CD4-positive, alpha-beta T cell (primary cell): ENCODE results near the gene ITGAX. TPM values are rescaled to one million over a fixed set of nuclear protein-coding genes. Genes with fewer than 3 reads are reported as not detected.

Experiments
- ATAC-seq: fragments of 200-7000 bp; cut with Tn5 transposase; one replicate; pipeline ENCODE4 v1.10.0; 2022; ENCODE audit warnings: mild to moderate bottlenecking; ENCODE audit not compliant: poor library complexity
- CTCF ChIA-PET: fragments of 350-600 bp; sonication (Branson Sonifier 250); formaldehyde crosslinking; loops from one replicate; lab custom pipeline; 2021; ENCODE audit warnings: antibody characterized with exemption, inconsistent platforms; lab: Charles Lee
- POLR2A ChIA-PET: fragments of 350-600 bp; sonication (Branson Sonifier 250); formaldehyde crosslinking; loops from one replicate; lab custom pipeline; 2021; ENCODE audit warnings: antibody characterized with exemption, inconsistent platforms; lab: Charles Lee
- DNase-seq, 14 experiments: peaks; one replicate each; pipeline ENCODE4 v3.0.0-alpha.2; 2013 to 2020; ENCODE audit warnings: mixed read lengths in 2 of 14
- H3K27ac ChIP-seq, 2 donors: one replicate each; pipeline versions ENCODE4 v1.5.1 to v1.7.0; 2013; ENCODE audit warnings: low read length in 2 of 2, low read depth in 1 of 2, mild to moderate bottlenecking in 1 of 2
- H3K27me3 ChIP-seq, 2 experiments: 1 replicate in 1 of 2; 2 replicates in 1 of 2; pipeline versions ENCODE4 v1.6.1 to v1.7.0; 2013; ENCODE audit warnings: low read length in 2 of 2, control low read depth in 1 of 2, mild to moderate bottlenecking in 1 of 2, moderate library complexity in 1 of 2; ENCODE audit not compliant: insufficient read depth in 2 of 2, control insufficient read depth in 1 of 2
- H3K36me3 ChIP-seq: one replicate; pipeline ENCODE4 v1.6.1; 2013; ENCODE audit warnings: low read length, control low read depth; ENCODE audit not compliant: insufficient read depth
- H3K4me1 ChIP-seq: one replicate; pipeline ENCODE4 v1.6.1; 2013; ENCODE audit warnings: low read length, control low read depth; ENCODE audit not compliant: insufficient read depth
- H3K4me3 ChIP-seq: one replicate; pipeline ENCODE4 v1.5.1; 2013; ENCODE audit warnings: mild to moderate bottlenecking, low read length, moderate library complexity
- H3K9me3 ChIP-seq, 2 experiments: 1 replicate in 1 of 2; 2 replicates in 1 of 2; pipeline versions ENCODE4 v1.6.1 to v1.7.0; 2013; ENCODE audit warnings: low read length in 2 of 2, mild to moderate bottlenecking in 2 of 2, control low read depth in 1 of 2, moderate library complexity in 1 of 2; ENCODE audit not compliant: control insufficient read depth in 1 of 2, insufficient read depth in 1 of 2
- H3K27ac Mint-ChIP-seq: one replicate; pipeline ENCODE4 v1.8.0; 2020; ENCODE audit warnings: mixed read lengths
- H3K27me3 Mint-ChIP-seq: one replicate; pipeline ENCODE4 v1.8.0; 2021; ENCODE audit warnings: mixed read lengths
- H3K36me3 Mint-ChIP-seq: one replicate; pipeline ENCODE4 v1.8.0; 2021; ENCODE audit warnings: low read depth, mixed read lengths
- H3K4me1 Mint-ChIP-seq: one replicate; pipeline ENCODE4 v1.8.0; 2021; ENCODE audit warnings: low read depth, mixed read lengths
- H3K4me3 Mint-ChIP-seq: one replicate; pipeline ENCODE4 v1.8.0; 2020; ENCODE audit warnings: mild to moderate bottlenecking, mixed read lengths
- H3K9me3 Mint-ChIP-seq: one replicate; pipeline ENCODE4 v1.8.0; 2020; ENCODE audit warnings: mixed read lengths
- intact Hi-C, 2 experiments: fragments of 100-400 bp; cut with DNase I in 1 of 2; cut with micrococcal nuclease in 1 of 2; formaldehyde crosslinking; loops; one replicate each; pipeline versions ENCODE4 v1.15.1 to v1.9.0; 2023 to 2025; cut with DNase I, micrococcal nuclease
- total RNA-seq, 174 experiments: library from RNA in 2 of 174; stranded (reverse) in 2 of 174; gene quantifications; one replicate each; pipeline ENCODE4 v1.2.3 and lab custom pipeline; 2021 to 2026
- TF ChIP-seq, protein P1 (sequence below): fragments of 200-600 bp; IDR thresholded peaks from one replicate; pipeline ENCODE4 v1.8.0; 2022; ENCODE audit warnings: antibody characterized with exemption, mild to moderate bottlenecking

The ITGAX gene
- total RNA-seq, 2 experiments from 2014 or later = 5.5 to 6.0 TPM

- Mint-ChIP-seq H3K4me1 (no peaks in the 10 kb centered on the region), H3K27me3 (no peaks in the 10 kb centered on the region), H3K9me3 (no peaks in the 10 kb centered on the region), H3K27ac (no peak overlapping the region), H3K4me3 (no peak overlapping the region), H3K36me3 (no peaks in the 10 kb centered on the region)
- Histone ChIP-seq H3K27me3 (no peaks in the 10 kb centered on the region), H3K9me3 (peaks cover 0 to 8% of the 10 kb centered on the region in 2 experiments), H3K4me3 (no peak overlapping the region), H3K27ac (no peak overlapping the region), H3K4me1 (peaks cover 12% of the 10 kb centered on the region), H3K36me3 (no peaks in the 10 kb centered on the region)
- ChIA-PET POLR2A (no interaction called here), CTCF (no interaction called here)
- intact Hi-C loops = no loop called here
- DNase-seq (no peak), ATAC-seq (no peak)
- TF ChIP-seq, protein P1, sequence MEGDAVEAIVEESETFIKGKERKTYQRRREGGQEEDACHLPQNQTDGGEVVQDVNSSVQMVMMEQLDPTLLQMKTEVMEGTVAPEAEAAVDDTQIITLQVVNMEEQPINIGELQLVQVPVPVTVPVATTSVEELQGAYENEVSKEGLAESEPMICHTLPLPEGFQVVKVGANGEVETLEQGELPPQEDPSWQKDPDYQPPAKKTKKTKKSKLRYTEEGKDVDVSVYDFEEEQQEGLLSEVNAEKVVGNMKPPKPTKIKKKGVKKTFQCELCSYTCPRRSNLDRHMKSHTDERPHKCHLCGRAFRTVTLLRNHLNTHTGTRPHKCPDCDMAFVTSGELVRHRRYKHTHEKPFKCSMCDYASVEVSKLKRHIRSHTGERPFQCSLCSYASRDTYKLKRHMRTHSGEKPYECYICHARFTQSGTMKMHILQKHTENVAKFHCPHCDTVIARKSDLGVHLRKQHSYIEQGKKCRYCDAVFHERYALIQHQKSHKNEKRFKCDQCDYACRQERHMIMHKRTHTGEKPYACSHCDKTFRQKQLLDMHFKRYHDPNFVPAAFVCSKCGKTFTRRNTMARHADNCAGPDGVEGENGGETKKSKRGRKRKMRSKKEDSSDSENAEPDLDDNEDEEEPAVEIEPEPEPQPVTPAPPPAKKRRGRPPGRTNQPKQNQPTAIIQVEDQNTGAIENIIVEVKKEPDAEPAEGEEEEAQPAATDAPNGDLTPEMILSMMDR = no peak
Measured at GRCh38 chr16:31430380-31431052, 75.5 kb downstream of the ITGAX start.

Other genes starting within 250 kb of the ITGAX start
- 1 to 10 TPM; 4.3 to 5.8 TPM for gene BCKDK, start 246.8 kb upstream of the ITGAX start, total RNA-seq
- 100 to 1,000 TPM; 114 to 124 TPM for gene KAT8, start 237.5 kb upstream of the ITGAX start, total RNA-seq
- gene PRSS8, start 219.4 kb upstream of the ITGAX start, total RNA-seq = not detected
- under 1 TPM; 0.33 to 0.56 TPM for gene PRSS36, start 205.1 kb upstream of the ITGAX start, total RNA-seq
- gene FUS, start 175.0 kb upstream of the ITGAX start, total RNA-seq = 100 to 1,000 TPM; 699 to 733 TPM
- gene PYCARD, start 152.4 kb upstream of the ITGAX start, total RNA-seq = 1 to 10 TPM; 8.1 to 8.5 TPM
- under 1 TPM in 1 of 2 experiments, not detected in 1; 0.17 TPM for gene TRIM72, start 141.1 kb upstream of the ITGAX start, total RNA-seq
- gene PYDC1, start 138.0 kb upstream of the ITGAX start, total RNA-seq = not detected
- gene ITGAM, start 95.2 kb upstream of the ITGAX start, total RNA-seq = 1 to 10 TPM; 1.8 to 4.3 TPM
- not detected for gene ITGAD, start 38.2 kb downstream of the ITGAX start, total RNA-seq
- not detected for gene COX6A2, start 73.2 kb downstream of the ITGAX start, total RNA-seq
- gene ZNF843, start 87.6 kb downstream of the ITGAX start, total RNA-seq = under 1 TPM in 1 of 2 experiments, not detected in 1; 0.16 TPM
- gene ARMC5, start 104.3 kb downstream of the ITGAX start, total RNA-seq = 10 to 100 TPM in 1 of 2 experiments, 1 to 10 TPM in 1; 8.5 to 10.8 TPM
- under 1 TPM; 0.36 to 0.42 TPM for gene TGFB1I1, start 117.0 kb downstream of the ITGAX start, total RNA-seq
- gene SLC5A2, start 127.9 kb downstream of the ITGAX start, total RNA-seq = 1 to 10 TPM; 4.1 to 5.3 TPM
- gene RUSF1, start 153.2 kb downstream of the ITGAX start, total RNA-seq = 10 to 100 TPM; 69.2 to 73.2 TPM
- gene AHSP, start 172.7 kb downstream of the ITGAX start, total RNA-seq = not detected